Muscle layer of colon (tissue), 2 donors: ENCODE results near the gene CNBP.
A peak's percentile ranks its signal among the peaks of the same experiment; 100 is the strongest.

Experiments
- H3K27ac ChIP-seq: one replicate; pipeline ENCODE4 v1.7.0; 2013; ENCODE audit warnings: low read depth, mild to moderate bottlenecking, low read length, moderate library complexity
- H3K27me3 ChIP-seq, 2 donors: one replicate each; pipeline ENCODE4 v1.7.0; 2013; ENCODE audit warnings: low read length in 2 of 2, mild to moderate bottlenecking in 2 of 2; ENCODE audit not compliant: insufficient read depth in 2 of 2, control insufficient read depth in 1 of 2
- H3K36me3 ChIP-seq: one replicate; pipeline ENCODE4 v1.7.0; 2013; ENCODE audit warnings: mild to moderate bottlenecking, low read length; ENCODE audit not compliant: insufficient read depth
- H3K4me1 ChIP-seq: one replicate; pipeline ENCODE4 v1.7.0; 2013; ENCODE audit warnings: mild to moderate bottlenecking, low read length; ENCODE audit not compliant: insufficient read depth
- H3K4me3 ChIP-seq, 2 donors: one replicate each; pipeline ENCODE4 v1.7.0; 2013; ENCODE audit warnings: low read length in 2 of 2, low read depth in 1 of 2, mild to moderate bottlenecking in 1 of 2, moderate library complexity in 1 of 2
- H3K9ac ChIP-seq: one replicate; pipeline ENCODE4 v1.7.0; 2013; ENCODE audit warnings: low read length
- H3K9me3 ChIP-seq: one replicate; pipeline ENCODE4 v1.7.0; 2013; ENCODE audit warnings: mild to moderate bottlenecking, low read length
- donor health status: abdominal sarcoma.
- donor health status: Adenocarcinoma of cecum.

CNBP gene

DNA sequence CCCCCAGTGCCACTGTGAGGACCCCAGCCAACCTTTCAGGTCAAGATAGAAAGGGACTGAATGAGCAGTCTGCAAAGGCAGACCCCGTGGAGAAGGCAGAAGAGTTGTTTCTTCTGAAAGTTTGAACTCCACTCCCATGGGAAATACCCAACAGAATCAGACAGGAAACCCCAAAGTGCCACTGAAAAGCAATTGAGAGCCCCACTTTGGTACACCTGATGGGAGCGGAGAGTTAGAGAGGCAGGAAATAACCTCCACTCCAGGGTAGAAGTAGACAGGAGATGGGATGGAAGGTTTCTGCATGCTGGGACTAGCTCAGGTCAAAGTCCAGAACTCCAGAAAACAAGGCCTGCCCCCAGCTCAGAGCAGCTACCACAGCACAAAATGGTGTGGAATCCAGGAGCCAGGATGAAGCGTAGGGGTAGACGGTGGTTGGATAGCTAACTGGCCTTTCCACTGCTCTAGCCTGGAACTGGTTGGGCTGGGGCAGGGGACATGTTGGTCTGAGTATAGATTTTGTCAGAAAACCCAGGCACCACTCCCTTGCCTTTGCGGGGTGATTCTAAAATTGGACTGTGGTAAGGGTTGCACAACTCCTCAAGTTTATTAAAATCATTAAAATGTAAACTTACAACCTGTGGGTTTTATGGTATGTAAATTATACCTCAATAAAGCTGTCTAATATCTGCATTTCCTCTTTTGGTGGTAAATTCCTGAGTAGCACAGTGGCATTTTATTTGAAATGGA lies 60.2 kb downstream of the CNBP start:
- no peaks in the 10 kb centered on the region for H3K9me3 ChIP-seq
- no peak overlapping the region for H3K27ac ChIP-seq
- no peak overlapping the region for H3K4me3 ChIP-seq
- no peaks in the 10 kb centered on the region for H3K27me3 ChIP-seq
- H3K36me3 ChIP-seq = peaks cover 4% of the 10 kb centered on the region
- H3K4me1 ChIP-seq = peaks cover 14% of the 10 kb centered on the region
- H3K9ac ChIP-seq = no peak overlapping the region

DNA sequence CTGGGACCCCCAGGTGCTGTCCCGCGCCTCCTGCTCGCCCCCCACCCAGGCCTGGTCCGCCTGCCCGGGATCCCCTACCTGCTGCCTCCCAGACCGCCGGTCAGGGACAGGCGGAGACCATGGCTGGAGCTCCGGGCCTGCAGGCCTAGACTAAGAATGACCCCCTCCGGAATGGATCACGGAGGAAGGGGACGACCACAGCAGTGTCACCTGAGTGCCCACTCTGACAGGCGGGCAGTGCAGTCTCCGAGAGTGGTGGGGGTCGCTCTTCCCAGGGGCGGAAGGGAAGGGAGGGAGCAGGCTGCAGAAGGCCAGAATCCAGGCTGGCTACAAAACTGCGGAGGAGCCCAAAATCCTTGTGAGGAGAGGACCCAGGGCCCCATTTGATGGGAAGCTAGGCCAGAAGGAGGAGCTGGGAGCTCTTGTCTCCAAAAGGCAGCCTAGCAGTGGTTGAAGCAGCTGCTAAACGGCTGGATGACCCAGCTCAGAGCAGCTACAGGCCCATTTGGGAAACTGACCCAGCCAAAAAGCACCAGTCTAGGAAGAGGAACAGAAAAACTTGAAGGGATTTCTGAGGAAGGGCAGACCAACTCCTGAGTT lies 61.2 kb downstream of the CNBP start:
- H3K9ac ChIP-seq = no peak overlapping the region
- H3K27ac ChIP-seq = peak overlapping the region; percentile 53
- H3K4me1 ChIP-seq = peaks cover 14% of the 10 kb centered on the region
- no peaks in the 10 kb centered on the region for H3K27me3 ChIP-seq
- H3K9me3 ChIP-seq = no peaks in the 10 kb centered on the region
- no peak overlapping the region for H3K4me3 ChIP-seq
- H3K36me3 ChIP-seq = no peaks in the 10 kb centered on the region

DNA sequence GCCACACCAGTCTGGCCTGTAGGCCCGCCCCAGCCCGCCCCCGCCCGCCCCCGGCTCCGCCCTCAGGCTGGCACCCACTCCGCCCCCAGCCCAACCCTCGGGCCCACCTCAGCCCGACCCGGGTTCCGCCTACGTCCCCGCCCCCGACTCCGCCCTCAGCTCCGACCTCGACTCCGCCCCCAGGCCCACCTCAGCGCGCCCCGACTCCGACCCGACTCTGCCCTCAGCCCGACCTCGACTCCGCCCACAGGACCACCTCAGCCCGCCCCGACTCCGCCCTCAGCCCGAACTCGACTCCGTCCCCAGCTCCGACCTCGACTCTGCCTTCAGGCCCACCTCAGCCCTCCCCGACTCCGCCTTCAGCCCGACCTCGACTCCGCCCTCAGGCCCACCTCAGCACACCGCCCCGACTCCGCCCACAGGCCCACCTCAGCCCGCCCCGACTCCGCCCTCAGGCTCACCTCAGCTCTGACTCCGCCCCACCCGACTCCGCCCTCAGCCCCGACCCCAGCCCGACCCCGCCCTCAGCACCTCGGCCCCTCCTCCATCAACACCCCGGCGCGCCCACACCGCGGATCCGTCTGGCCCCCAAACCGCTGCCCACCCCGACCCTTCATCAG lies 61.8 kb downstream of the CNBP start, which contains the start of gene RAB43:
RAB43 (minus strand) TSS at position 13 of the 620 bp plus-strand sequence. CDS start 315 bp downstream, outside the sequence.
- Histone ChIP-seq H3K36me3 (no peaks in the 10 kb centered on the region), H3K4me3 (peak within 1 kb of the TSS; percentile 75 to 82), H3K9ac (peak within 1 kb of the TSS; percentile 51), H3K27ac (peak within 1 kb of the TSS; percentile 83), H3K27me3 (no peaks in the 10 kb centered on the region), H3K4me1 (peaks cover 14% of the 10 kb centered on the region), H3K9me3 (no peaks in the 10 kb centered on the region)

DNA sequence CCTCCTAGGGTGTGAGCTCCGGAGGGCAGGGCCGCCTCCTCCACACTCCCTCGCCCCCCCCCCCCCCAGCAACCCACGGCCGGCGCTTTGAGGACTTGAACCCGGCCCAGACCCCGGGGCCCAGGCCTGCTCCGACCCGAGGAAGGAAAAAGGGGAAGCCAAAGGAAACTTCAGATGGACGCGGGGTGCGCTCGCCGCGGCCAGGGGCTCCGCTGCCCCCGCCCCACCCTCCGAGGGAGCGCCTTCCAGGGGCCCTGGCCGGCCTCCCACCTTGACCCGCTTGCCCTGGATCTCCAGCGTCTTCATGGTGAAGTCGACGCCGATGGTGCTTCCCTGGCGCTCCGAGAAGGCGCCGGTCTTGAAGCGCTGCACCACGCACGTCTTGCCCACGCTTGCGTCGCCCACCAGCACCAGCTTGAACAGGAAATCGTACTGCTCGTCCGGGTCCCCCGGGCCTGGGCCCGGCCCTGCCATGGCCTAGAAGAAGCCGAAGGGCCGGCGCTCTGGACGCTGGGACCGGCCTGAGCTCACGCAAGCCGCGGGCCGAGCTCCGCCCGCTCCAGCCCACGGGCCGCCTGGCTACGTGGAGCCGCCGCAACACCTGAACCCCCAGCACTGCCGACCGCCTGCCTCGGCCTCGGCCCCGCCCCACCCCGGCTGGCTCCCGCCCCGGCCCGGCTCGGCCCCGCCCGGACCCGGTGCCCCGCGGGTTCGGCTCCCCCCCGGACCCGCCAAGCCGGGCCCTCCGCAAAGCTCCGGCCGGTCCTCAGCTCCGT lies 62.5 kb downstream of the CNBP start:
- H3K9me3 ChIP-seq = no peaks in the 10 kb centered on the region
- peak overlapping the region; percentile 75 to 82 for H3K4me3 ChIP-seq
- H3K4me1 ChIP-seq = peaks cover 19% of the 10 kb centered on the region
- no peaks in the 10 kb centered on the region for H3K36me3 ChIP-seq
- peak overlapping the region; percentile 51 for H3K9ac ChIP-seq
- peak overlapping the region; percentile 83 for H3K27ac ChIP-seq
- H3K27me3 ChIP-seq = no peaks in the 10 kb centered on the region

DNA sequence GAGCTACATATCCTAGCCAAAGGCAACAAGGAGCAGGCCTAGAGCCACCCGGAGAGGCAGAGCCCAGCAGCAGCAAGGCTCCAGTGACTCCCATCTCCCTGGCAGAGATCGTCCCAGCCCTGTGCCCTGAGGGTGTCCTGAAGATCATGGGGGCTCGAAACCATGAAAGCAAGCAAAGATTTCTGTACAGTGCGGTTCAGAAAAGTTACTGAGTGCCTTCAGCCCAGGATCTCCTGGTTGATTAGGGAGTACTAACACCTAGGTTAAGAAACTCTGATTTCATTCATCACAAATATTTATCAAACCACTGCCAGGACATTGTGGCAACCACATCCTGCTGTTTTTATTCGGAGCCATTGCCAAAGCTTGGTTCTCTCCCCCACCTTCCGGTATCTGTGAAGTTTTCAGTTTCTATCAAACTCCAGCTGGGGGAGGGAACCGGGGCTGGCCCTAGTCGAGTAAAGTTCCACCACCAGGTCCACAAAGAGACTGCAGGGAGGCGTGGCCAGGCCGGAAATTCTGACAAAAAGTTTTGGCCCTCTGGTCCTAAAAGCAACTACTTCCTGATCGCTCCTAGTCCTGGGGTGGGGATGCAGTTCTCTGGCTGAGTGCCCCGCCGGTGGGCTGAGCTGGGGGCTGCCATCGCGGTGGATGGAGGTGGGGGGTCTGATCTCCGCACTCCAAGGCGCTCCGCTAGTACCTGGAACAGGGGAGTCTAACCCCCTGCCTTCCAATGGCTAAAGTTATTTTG lies 63.3 kb downstream of the CNBP start:
- peak overlapping the region; percentile 51 for H3K9ac ChIP-seq
- H3K27me3 ChIP-seq = no peaks in the 10 kb centered on the region
- H3K9me3 ChIP-seq = no peaks in the 10 kb centered on the region
- H3K4me3 ChIP-seq = peak overlapping the region; percentile 75 to 82
- H3K4me1 ChIP-seq = peaks cover 21% of the 10 kb centered on the region
- H3K36me3 ChIP-seq = no peaks in the 10 kb centered on the region
- peak overlapping the region; percentile 83 for H3K27ac ChIP-seq

DNA sequence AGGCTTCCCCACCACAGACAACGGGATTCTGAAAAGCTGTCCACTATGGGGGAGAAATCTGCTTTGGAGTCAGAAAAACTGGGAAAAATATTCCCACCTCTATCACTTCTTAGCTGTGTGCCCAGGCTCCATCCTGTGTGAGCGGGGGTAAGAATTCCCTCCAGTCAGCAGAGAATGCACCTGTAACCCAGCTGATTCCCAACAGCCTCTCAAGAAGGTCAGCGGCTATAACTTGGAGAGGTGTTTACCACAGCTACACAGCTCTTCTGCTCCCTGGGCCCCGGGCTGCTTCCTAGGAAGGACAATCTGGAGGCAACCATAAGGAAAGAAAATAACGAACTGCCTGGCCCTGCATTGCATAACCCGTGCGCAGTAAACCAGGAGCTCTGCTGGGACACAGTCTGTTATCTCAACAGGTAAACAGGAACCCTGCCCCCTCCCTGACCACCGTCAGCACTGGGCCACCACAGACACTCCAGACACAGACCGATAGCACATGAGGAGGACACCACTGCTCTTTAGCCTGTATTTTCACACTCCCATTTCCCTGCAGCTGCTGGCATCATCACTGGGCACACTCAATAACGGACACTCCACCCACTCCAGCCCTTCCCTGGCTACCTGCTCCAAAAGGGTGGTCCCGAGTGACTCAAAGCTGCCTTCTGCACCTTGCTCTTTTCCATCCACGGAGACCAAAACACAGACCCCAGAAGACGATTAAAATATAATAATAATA lies 64.2 kb downstream of the CNBP start:
- H3K36me3 ChIP-seq = no peaks in the 10 kb centered on the region
- H3K27me3 ChIP-seq = no peaks in the 10 kb centered on the region
- peak overlapping the region in 1 of 2 donors; percentile 82 for H3K4me3 ChIP-seq
- H3K4me1 ChIP-seq = peaks cover 21% of the 10 kb centered on the region
- H3K9ac ChIP-seq = peak overlapping the region; percentile 51
- H3K27ac ChIP-seq = no peak overlapping the region
- H3K9me3 ChIP-seq = no peaks in the 10 kb centered on the region

DNA sequence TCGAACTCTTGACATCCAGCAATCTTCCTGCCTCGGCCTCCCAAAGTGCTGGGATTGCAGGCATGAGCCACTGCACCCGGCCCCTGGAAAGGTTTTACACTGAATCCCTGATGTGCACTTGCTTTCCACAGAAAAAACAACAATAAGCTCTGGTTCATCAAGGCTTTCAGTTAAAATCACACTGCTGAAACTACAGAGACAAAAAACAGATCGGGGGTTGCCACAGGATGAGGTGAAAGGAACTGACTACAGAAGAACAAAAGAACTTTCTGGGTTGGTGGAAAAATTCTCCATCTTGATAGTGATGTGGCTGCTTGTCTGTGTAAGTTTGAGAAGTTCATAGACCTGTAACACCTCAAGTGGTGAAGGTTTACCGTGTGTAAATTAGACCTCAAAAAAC lies 65.0 kb downstream of the CNBP start:
- H3K36me3 ChIP-seq = no peaks in the 10 kb centered on the region
- no peak overlapping the region for H3K9ac ChIP-seq
- H3K27me3 ChIP-seq = no peaks in the 10 kb centered on the region
- H3K9me3 ChIP-seq = no peaks in the 10 kb centered on the region
- H3K4me3 ChIP-seq = no peak overlapping the region
- peaks cover 21% of the 10 kb centered on the region for H3K4me1 ChIP-seq
- no peak overlapping the region for H3K27ac ChIP-seq
